ENCODE data around the gene TTYH1.

Gene TTYH1

DNA sequence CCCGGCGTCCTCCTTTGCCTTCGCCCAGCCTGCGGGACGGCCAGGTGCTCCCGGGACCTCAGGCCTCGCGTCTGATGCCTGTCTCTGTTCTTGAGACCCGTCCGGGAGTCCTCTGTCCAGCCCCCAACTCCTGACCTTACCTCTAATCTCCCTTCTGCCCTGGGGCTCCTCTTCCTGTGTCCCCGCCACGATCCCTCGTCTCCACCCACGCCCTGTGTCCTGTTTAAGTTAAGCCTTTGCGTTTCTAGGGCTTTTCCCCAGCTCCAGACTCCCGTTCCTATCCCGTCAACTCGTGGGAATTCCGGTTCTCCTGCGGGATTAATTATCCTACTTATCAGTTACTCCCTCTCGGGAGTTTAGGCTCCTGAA, 34.4 kb downstream of the TTYH1 start:
- TF ChIP-seq, protein P1, sequence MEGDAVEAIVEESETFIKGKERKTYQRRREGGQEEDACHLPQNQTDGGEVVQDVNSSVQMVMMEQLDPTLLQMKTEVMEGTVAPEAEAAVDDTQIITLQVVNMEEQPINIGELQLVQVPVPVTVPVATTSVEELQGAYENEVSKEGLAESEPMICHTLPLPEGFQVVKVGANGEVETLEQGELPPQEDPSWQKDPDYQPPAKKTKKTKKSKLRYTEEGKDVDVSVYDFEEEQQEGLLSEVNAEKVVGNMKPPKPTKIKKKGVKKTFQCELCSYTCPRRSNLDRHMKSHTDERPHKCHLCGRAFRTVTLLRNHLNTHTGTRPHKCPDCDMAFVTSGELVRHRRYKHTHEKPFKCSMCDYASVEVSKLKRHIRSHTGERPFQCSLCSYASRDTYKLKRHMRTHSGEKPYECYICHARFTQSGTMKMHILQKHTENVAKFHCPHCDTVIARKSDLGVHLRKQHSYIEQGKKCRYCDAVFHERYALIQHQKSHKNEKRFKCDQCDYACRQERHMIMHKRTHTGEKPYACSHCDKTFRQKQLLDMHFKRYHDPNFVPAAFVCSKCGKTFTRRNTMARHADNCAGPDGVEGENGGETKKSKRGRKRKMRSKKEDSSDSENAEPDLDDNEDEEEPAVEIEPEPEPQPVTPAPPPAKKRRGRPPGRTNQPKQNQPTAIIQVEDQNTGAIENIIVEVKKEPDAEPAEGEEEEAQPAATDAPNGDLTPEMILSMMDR (IDR thresholded peaks at IDR 0.05; ENCODE audit: low read depth, low read length), result no peak
- H3K4me3 ChIP-seq (ENCODE audit: low read depth, low read length), result peak overlapping the region; percentile 96

DNA sequence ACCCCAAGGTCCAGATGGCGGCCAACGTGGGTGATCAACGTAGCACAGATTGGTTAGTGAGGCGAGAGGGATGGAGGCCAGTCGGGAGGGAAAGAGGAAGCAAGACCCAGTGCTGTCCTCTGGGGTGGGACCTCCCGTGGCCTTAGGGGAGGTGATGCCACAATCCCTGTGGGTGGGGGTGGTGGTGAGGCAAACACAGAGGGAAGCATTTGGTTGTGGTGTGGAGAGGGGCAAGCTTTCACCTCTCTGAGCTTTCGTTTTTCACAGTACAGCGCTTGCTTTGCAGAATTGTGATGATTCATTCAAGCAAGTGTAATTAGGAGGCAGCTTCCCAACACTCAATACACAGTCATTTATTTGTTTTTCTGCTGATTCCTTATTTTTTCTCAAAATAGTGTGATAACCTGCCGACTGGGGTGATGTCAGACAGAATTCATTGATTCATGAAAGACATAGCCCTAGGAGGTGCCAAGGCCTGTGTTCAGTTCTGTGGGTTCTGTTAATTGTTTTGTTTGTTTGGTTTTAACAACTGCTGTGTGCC, 36.1 kb downstream of the TTYH1 start:
- TF ChIP-seq, protein P1 (IDR thresholded peaks at IDR 0.05; ENCODE audit: low read depth, low read length), result no peak
- no peak overlapping the region for H3K4me3 ChIP-seq (ENCODE audit: low read depth, low read length)

DNA sequence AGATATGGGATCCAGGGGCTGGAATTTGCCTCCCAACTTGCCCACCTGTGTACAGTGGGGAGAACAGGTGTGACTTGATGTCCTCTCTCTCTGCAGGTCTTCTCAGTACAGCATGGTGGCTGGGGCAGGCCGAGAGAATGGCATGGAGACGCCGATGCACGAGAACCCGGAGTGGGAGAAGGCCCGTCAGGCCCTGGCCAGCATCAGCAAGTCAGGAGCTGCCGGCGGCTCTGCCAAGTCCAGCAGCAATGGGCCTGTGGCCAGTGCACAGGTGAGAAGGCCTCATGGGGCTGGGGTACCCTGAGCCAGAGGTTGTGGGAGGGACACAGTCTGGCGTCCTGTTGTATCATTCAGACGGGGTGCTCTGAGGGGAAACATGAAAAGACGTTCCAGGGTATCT, 36.7 kb downstream of the TTYH1 start:
- TF ChIP-seq, protein P1 (IDR thresholded peaks at IDR 0.05; ENCODE audit: low read depth, low read length), result no peak
- no peak overlapping the region for H3K4me3 ChIP-seq (ENCODE audit: low read depth, low read length)

DNA sequence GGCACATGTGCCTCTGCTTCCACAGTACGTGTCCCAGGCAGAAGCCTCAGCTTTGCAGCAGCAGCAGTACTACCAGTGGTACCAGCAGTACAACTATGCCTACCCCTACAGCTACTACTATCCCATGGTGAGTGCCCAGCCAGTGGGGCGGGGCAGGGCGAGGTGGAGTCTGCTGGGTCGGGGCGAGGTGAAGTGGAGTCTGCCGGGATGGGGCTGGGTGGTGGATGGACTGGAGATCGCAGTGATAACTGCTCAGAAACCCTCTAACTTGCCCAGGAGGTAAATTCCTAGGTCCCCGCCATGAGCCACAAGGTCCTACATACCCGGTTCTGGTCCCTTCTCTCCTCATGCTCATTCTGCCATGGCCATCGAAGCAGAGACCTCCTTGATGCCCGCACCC, 37.4 kb downstream of the TTYH1 start:
- TF ChIP-seq, protein P1 (IDR thresholded peaks at IDR 0.05; ENCODE audit: low read depth, low read length), result no peak
- no peak overlapping the region for H3K4me3 ChIP-seq (ENCODE audit: low read depth, low read length)

DNA sequence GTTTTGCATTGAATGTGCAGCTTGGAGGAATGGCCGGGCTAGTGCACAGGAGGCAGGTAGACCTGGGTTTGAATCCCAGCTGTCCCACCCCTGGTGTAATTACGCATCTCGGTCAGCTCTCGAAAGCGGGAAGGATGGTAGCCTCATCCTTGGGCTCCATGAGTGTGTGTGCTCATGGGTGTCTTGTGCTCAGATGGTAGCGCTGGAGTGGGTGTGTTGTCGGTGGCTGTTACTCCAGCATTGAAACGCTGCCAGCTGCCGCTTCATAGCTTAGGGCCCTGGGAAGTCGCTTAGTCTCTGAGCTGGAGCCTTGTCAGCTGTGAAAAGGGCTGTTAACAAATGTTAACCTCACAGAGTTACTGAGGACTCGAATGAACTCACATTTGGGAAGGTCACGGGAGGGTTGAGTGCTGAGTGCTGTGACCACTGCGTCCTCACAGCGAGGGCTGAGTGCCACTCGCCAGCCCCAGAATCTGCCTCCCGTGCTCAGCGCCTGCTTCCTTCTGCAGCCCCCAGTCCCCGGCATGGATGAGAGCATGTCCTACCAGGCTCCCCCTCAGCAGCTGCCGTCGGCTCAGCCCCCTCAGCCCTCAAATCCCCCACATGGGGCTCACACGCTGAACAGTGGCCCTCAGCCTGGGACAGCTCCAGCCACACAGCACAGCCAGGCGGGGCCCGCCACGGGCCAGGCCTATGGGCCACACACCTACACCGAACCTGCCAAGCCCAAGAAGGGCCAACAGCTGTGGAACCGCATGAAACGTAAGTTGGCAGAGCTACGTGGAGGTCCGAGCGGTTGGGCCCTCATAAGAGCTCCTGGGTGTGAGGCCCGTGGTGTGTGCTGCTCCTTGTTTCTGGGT, 38.9 kb downstream of the TTYH1 start:
- TF ChIP-seq, protein P1 (IDR thresholded peaks at IDR 0.05; ENCODE audit: low read depth, low read length), result no peak
- no peak overlapping the region for H3K4me3 ChIP-seq (ENCODE audit: low read depth, low read length)

DNA sequence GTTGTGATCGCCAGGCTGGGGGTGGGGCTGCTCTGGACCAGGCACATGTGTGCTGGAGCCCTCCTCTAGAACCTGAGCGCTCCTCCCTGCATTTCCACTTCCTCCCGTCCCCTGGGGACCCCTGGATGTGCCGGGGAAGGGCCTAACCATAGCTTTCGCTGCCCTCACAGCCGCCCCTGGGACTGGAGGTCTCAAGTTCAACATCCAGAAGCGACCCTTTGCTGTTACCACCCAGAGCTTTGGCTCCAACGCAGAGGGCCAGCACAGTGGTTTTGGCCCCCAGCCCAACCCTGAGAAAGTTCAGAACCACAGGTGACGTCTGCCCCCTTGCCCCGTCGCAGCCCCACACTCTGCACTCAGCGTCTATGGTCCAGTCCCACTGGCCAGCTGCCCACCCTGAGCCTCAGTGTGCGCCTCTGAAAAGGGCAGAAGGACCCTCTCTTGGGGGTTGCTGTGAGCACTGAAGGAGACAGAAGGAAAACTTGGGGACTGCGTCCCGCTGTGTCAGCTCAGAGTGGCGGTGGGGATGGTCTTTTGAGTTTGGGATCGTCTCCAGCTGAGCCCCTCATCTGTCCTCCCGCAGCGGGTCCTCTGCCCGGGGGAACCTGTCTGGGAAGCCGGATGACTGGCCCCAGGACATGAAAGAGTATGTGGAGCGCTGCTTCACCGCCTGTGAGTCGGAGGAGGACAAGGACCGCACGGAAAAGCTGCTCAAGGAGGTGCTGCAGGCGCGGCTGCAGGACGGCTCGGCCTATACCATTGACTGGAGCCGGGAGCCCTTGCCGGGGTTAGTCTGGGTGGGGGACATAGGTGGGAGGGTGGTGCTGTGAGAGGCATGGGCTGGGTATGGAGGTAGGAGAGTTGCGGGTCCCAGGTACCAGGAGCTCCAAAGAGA, 39.8 kb downstream of the TTYH1 start:
- TF ChIP-seq, protein P1 (IDR thresholded peaks at IDR 0.05; ENCODE audit: low read depth, low read length), result no peak
- no peak overlapping the region for H3K4me3 ChIP-seq (ENCODE audit: low read depth, low read length)

All from WI38 (cell line).